Muscle of leg (tissue), 11 donors: Measurements from ENCODE around the gene CATSPERZ. TPM values are rescaled to one million over a fixed set of nuclear protein-coding genes. Genes with fewer than 3 reads are reported as not detected.

Experiments
- DNase-seq: peaks from one replicate; pipeline ENCODE4 v3.0.0; 2013
- H3K27ac ChIP-seq: one replicate; pipeline ENCODE4 v1.5.1; 2013; ENCODE audit warnings: mild to moderate bottlenecking, low read length, control low read depth
- H3K27me3 ChIP-seq: one replicate; pipeline ENCODE4 v1.6.1; 2013; ENCODE audit warnings: low read length; ENCODE audit not compliant: control insufficient read depth, insufficient read depth
- H3K36me3 ChIP-seq: one replicate; pipeline ENCODE4 v1.6.1; 2013; ENCODE audit warnings: low read length; ENCODE audit not compliant: control insufficient read depth, insufficient read depth
- H3K4me1 ChIP-seq: one replicate; pipeline ENCODE4 v1.6.1; 2013; ENCODE audit warnings: low read length; ENCODE audit not compliant: control insufficient read depth, insufficient read depth
- H3K4me3 ChIP-seq: one replicate; pipeline ENCODE4 v1.5.1; 2013; ENCODE audit warnings: low read length, control low read depth
- H3K9me3 ChIP-seq: replicated peaks from 2 replicates; pipeline ENCODE4 v1.6.1; 2013; ENCODE audit warnings: low read depth, low read length; ENCODE audit not compliant: control insufficient read depth
- WGBS: methylation state at CpG from one replicate; pipeline ENCODE4 v1.1.5; 2013; ENCODE audit warnings: missing lambda C conversion rate; ENCODE audit not compliant: insufficient coverage; 5-methylcytosine and 5-hydroxymethylcytosine counted together
- polyA plus RNA-seq, 8 donors: library from polyadenylated mRNA; unstranded; fragments of 120-200 nt; gene quantifications; one replicate each; pipeline versions ENCODE4 v1.2.1 to v1.2.3, GENCODE V29; 2013; ENCODE audit warnings: inconsistent platforms in 1 of 8, low replicate concordance in 1 of 8; ENCODE audit not compliant: insufficient read length in 8 of 8, insufficient read depth in 1 of 8
- total RNA-seq: library from RNA; stranded (reverse); fragments of 120-200 nt; gene quantifications from one replicate; pipeline ENCODE4 v1.2.4, GENCODE V29; 2013

Gene CATSPERZ
- total and polyA plus RNA-seq, 9 donors, result 0.14 TPM; not detected in 8

- no peaks in the 10 kb centered on the region for H3K9me3 ChIP-seq
- peak; percentile 46 for DNase-seq
- no peaks in the 10 kb centered on the region for H3K36me3 ChIP-seq
- H3K4me1 ChIP-seq, result peaks cover 54% of the 10 kb centered on the region
- no peak overlapping the region for H3K4me3 ChIP-seq
- no peak overlapping the region for H3K27ac ChIP-seq
- H3K27me3 ChIP-seq, result no peaks in the 10 kb centered on the region
- 69% methylated on average over 34 of the region's 34 CpGs for WGBS
Measured at GRCh38 chr11:64352995-64353714, 53.0 kb downstream of the CATSPERZ start.

- Histone ChIP-seq H3K27ac (no peak overlapping the region), H3K27me3 (no peaks in the 10 kb centered on the region), H3K9me3 (no peaks in the 10 kb centered on the region), H3K36me3 (no peaks in the 10 kb centered on the region), H3K4me1 (peaks cover 53% of the 10 kb centered on the region), H3K4me3 (no peak overlapping the region)
- no peak for DNase-seq
- WGBS, result 68% methylated on average over 15 of the region's 20 CpGs
Measured at GRCh38 chr11:64353715-64354506, 53.8 kb downstream of the CATSPERZ start.

Other genes starting within 250 kb of the CATSPERZ start
- gene MACROD1, start 134.2 kb upstream of the CATSPERZ start, total RNA-seq, result 107 TPM
- 10 to 100 TPM; 46.1 to 82.9 (median 63.1) TPM for gene MACROD1, start 134.2 kb upstream of the CATSPERZ start, polyA plus RNA-seq
- 90.7 TPM for gene STIP1, start 114.2 kb upstream of the CATSPERZ start, total RNA-seq
- gene STIP1, start 114.2 kb upstream of the CATSPERZ start, polyA plus RNA-seq, result 100 to 1,000 TPM; 120 to 141 (median 128) TPM
- gene FERMT3, start 93.6 kb upstream of the CATSPERZ start, total RNA-seq, result 4.9 TPM
- 10 to 100 TPM in 5 of 8 donors, 1 to 10 TPM in 3; 6.0 to 12.2 (median 10.3) TPM for gene FERMT3, start 93.6 kb upstream of the CATSPERZ start, polyA plus RNA-seq
- 70.7 TPM for gene TRPT1, start 74.2 kb upstream of the CATSPERZ start, total RNA-seq
- 10 to 100 TPM; 42.3 to 78.9 (median 62.9) TPM for gene TRPT1, start 74.2 kb upstream of the CATSPERZ start, polyA plus RNA-seq
- gene NUDT22, start 74.1 kb upstream of the CATSPERZ start, total RNA-seq, result 27.6 TPM
- gene NUDT22, start 74.1 kb upstream of the CATSPERZ start, polyA plus RNA-seq, result 10 to 100 TPM; 16.2 to 25.8 (median 21.6) TPM
- 13.6 TPM for gene DNAJC4, start 69.8 kb upstream of the CATSPERZ start, total RNA-seq
- gene DNAJC4, start 69.8 kb upstream of the CATSPERZ start, polyA plus RNA-seq, result 10 to 100 TPM; 48.7 to 75.1 (median 53.1) TPM
- gene VEGFB, start 65.8 kb upstream of the CATSPERZ start, total RNA-seq, result 54.0 TPM
- gene VEGFB, start 65.8 kb upstream of the CATSPERZ start, polyA plus RNA-seq, result 100 to 1,000 TPM in 3 of 8 donors, 10 to 100 TPM in 5; 86.1 to 109 (median 92.7) TPM
- 40.4 TPM for gene FKBP2, start 59.3 kb upstream of the CATSPERZ start, total RNA-seq
- gene FKBP2, start 59.3 kb upstream of the CATSPERZ start, polyA plus RNA-seq, result 10 to 100 TPM; 40.6 to 60.6 (median 53.9) TPM
- 252 TPM for gene PPP1R14B, start 53.4 kb upstream of the CATSPERZ start, total RNA-seq
- gene PPP1R14B, start 53.4 kb upstream of the CATSPERZ start, polyA plus RNA-seq, result 100 to 1,000 TPM; 170 to 222 (median 194) TPM
- gene PLCB3, start 48.8 kb upstream of the CATSPERZ start, total RNA-seq, result 10.4 TPM
- gene PLCB3, start 48.8 kb upstream of the CATSPERZ start, polyA plus RNA-seq, result 10 to 100 TPM in 7 of 8 donors, 1 to 10 TPM in 1; 9.9 to 17.6 (median 13.0) TPM
- gene BAD, start 15.7 kb upstream of the CATSPERZ start, total RNA-seq, result 52.2 TPM
- 10 to 100 TPM; 28.0 to 38.8 (median 34.4) TPM for gene BAD, start 15.7 kb upstream of the CATSPERZ start, polyA plus RNA-seq
- gene GPR137, start 14.5 kb upstream of the CATSPERZ start, total RNA-seq, result 7.7 TPM
- gene GPR137, start 14.5 kb upstream of the CATSPERZ start, polyA plus RNA-seq, result 10 to 100 TPM; 17.7 to 30.7 (median 20.0) TPM
- gene KCNK4, start 9.1 kb upstream of the CATSPERZ start, total RNA-seq, result 0.13 TPM
- under 1 TPM in 1 of 8 donors, not detected in 7; 0.08 TPM for gene KCNK4, start 9.1 kb upstream of the CATSPERZ start, polyA plus RNA-seq
- 30.1 TPM for gene ESRRA, start 5.2 kb downstream of the CATSPERZ start, total RNA-seq
- 10 to 100 TPM; 26.1 to 35.9 (median 30.5) TPM for gene ESRRA, start 5.2 kb downstream of the CATSPERZ start, polyA plus RNA-seq
- 306 TPM for gene TRMT112, start 17.2 kb downstream of the CATSPERZ start, total RNA-seq
- 100 to 1,000 TPM; 177 to 218 (median 197) TPM for gene TRMT112, start 17.2 kb downstream of the CATSPERZ start, polyA plus RNA-seq
- 144 TPM for gene PRDX5, start 17.8 kb downstream of the CATSPERZ start, total RNA-seq
- 100 to 1,000 TPM; 128 to 175 (median 165) TPM for gene PRDX5, start 17.8 kb downstream of the CATSPERZ start, polyA plus RNA-seq
- 2.8 TPM for gene CCDC88B, start 39.8 kb downstream of the CATSPERZ start, total RNA-seq
- gene CCDC88B, start 39.8 kb downstream of the CATSPERZ start, polyA plus RNA-seq, result 1 to 10 TPM; 2.8 to 5.6 (median 4.5) TPM
- 14.1 TPM for gene RPS6KA4, start 58.8 kb downstream of the CATSPERZ start, total RNA-seq
- gene RPS6KA4, start 58.8 kb downstream of the CATSPERZ start, polyA plus RNA-seq, result 10 to 100 TPM; 13.3 to 19.8 (median 16.0) TPM